Smooth muscle cell (in vitro differentiated cells): ENCODE results near the gene IWS1. TPM values are rescaled to one million over a fixed set of nuclear protein-coding genes. Genes with fewer than 3 reads are reported as not detected.
A peak's percentile ranks its signal among the peaks of the same experiment; 100 is the strongest.

Source experiments
- DNase-seq: peaks from one replicate; lab custom pipeline; 2025; ENCODE audit not compliant: unreplicated experiment; lab: John Stamatoyannopoulos, UW
- H2AFZ ChIP-seq: fragments of 200-600 bp; sonication (generic); 2 replicates; pipeline ENCODE4 v1.6.0; 2016; ENCODE audit warnings: antibody characterized with exemption, low read depth, mild to moderate bottlenecking
- H3F3A ChIP-seq: fragments of 200-600 bp; sonication (generic); 2 replicates; pipeline ENCODE4 v1.6.0; 2017; ENCODE audit warnings: antibody characterized with exemption, low read depth
- H3K27ac ChIP-seq: fragments of 200-600 bp; sonication (generic); 2 replicates; pipeline ENCODE4 v1.5.1; 2016; ENCODE audit warnings: low read depth, mild to moderate bottlenecking
- H3K27me3 ChIP-seq: fragments of 200-600 bp; sonication (generic); 2 replicates; pipeline ENCODE4 v1.6.1; 2016; ENCODE audit warnings: low read depth, mild to moderate bottlenecking
- H3K36me3 ChIP-seq: fragments of 200-600 bp; sonication (generic); 2 replicates; pipeline ENCODE4 v1.5.1; 2016; ENCODE audit warnings: low read depth
- H3K4me1 ChIP-seq: fragments of 200-600 bp; sonication (generic); 2 replicates; pipeline ENCODE4 v1.5.1; 2016; ENCODE audit warnings: low read depth
- H3K4me2 ChIP-seq: fragments of 200-600 bp; sonication (generic); 2 replicates; pipeline ENCODE4 v1.6.0; 2016; ENCODE audit warnings: mild to moderate bottlenecking
- H3K4me3 ChIP-seq: fragments of 200-600 bp; sonication (generic); 2 replicates; pipeline ENCODE4 v1.5.1; 2016; ENCODE audit warnings: mild to moderate bottlenecking
- H3K79me2 ChIP-seq: fragments of 200-600 bp; sonication (generic); 2 replicates; pipeline ENCODE4 v1.6.0; 2016; ENCODE audit warnings: low read depth, mild to moderate bottlenecking
- H3K9ac ChIP-seq: fragments of 200-600 bp; sonication (generic); 2 replicates; pipeline ENCODE4 v1.6.0; 2016; ENCODE audit warnings: low read depth
- H3K9me3 ChIP-seq: fragments of 200-600 bp; sonication (generic); replicated peaks from 2 replicates; pipeline ENCODE4 v1.5.1; 2016; ENCODE audit warnings: low read depth
- H4K20me1 ChIP-seq: fragments of 200-600 bp; sonication (generic); 2 replicates; pipeline ENCODE4 v1.6.0; 2016; ENCODE audit warnings: low read depth
- WGBS: methylation state at CpG from one replicate; pipeline ENCODE4 v1.1.7; 2016; ENCODE audit warnings: low lambda C conversion rate; 5-methylcytosine and 5-hydroxymethylcytosine counted together
- polyA plus RNA-seq: library from polyadenylated mRNA; unstranded; fragments of >200 nt; fragmentation: Nextera tagmentation; extraction: Ambion mirVana; gene quantifications from 2 replicates; pipeline ENCODE4 v1.2.1, GENCODE V29; 2016
- total RNA-seq: library from RNA; depleted of rRNA; stranded (reverse); fragments of >200 nt; gene quantifications from 2 replicates; pipeline ENCODE4 v1.2.3, GENCODE V29; 2014
- TF ChIP-seq, protein P1 (sequence below): fragments of 200-600 bp; sonication (generic); IDR thresholded peaks from 2 replicates; pipeline ENCODE4 v1.5.1; 2017; ENCODE audit warnings: borderline replicate concordance, mild to moderate bottlenecking, antibody characterized with exemption; ENCODE audit not compliant: insufficient read depth, poor library complexity, severe bottlenecking

The IWS1 gene
- total and polyA plus RNA-seq, 2 experiments from 2014 or later, result 31.2 to 36.1 TPM

DNA sequence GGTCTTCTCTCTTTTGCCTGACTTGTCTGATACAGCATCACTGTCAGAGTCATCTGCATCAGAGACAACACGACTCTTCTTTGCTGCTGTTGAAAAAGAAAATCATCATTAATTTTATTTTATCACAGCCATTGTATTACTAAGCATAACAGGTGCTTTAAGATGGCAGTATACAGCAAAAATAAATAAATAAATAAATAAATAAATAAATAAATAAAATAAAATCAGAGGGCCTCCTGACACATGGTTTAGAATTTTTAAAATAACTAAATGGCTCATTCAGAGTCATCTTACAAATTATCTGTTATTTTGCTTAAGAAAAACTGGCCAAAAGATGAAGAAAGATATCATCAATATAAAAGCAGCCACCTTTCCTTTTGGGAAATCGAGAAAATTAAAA, 22.8 kb downstream of the IWS1 start:
- TF ChIP-seq, protein P1, sequence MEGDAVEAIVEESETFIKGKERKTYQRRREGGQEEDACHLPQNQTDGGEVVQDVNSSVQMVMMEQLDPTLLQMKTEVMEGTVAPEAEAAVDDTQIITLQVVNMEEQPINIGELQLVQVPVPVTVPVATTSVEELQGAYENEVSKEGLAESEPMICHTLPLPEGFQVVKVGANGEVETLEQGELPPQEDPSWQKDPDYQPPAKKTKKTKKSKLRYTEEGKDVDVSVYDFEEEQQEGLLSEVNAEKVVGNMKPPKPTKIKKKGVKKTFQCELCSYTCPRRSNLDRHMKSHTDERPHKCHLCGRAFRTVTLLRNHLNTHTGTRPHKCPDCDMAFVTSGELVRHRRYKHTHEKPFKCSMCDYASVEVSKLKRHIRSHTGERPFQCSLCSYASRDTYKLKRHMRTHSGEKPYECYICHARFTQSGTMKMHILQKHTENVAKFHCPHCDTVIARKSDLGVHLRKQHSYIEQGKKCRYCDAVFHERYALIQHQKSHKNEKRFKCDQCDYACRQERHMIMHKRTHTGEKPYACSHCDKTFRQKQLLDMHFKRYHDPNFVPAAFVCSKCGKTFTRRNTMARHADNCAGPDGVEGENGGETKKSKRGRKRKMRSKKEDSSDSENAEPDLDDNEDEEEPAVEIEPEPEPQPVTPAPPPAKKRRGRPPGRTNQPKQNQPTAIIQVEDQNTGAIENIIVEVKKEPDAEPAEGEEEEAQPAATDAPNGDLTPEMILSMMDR, result no peak
- Histone ChIP-seq H3K27me3 (no peaks in the 10 kb centered on the region), H3K9me3 (no peaks in the 10 kb centered on the region), H3K9ac (no peak overlapping the region), H3K4me2 (no peak overlapping the region), H3F3A (peaks cover 20% of the 10 kb centered on the region), H3K4me1 (peaks cover 6% of the 10 kb centered on the region), H3K27ac (peak overlapping the region; percentile 90), H3K4me3 (no peak overlapping the region), H2AFZ (no peak overlapping the region), H4K20me1 (peaks cover 34% of the 10 kb centered on the region), H3K79me2 (peaks cover 51% of the 10 kb centered on the region), H3K36me3 (peaks cover 23% of the 10 kb centered on the region)
- 98% methylated on average over 2 of the region's 2 CpGs for WGBS
- DNase-seq, result no peak

- peak overlapping the region; percentile 39 for H3K27ac ChIP-seq
- H3K27me3 ChIP-seq, result no peaks in the 10 kb centered on the region
- H3K79me2 ChIP-seq, result peaks cover 16% of the 10 kb centered on the region
- no peaks in the 10 kb centered on the region for H3F3A ChIP-seq
- DNase-seq, result no peak
- no peak overlapping the region for H3K4me2 ChIP-seq
- H2AFZ ChIP-seq, result no peak overlapping the region
- H3K9me3 ChIP-seq, result no peaks in the 10 kb centered on the region
- no peak overlapping the region for H3K9ac ChIP-seq
- peaks cover 43% of the 10 kb centered on the region for H3K36me3 ChIP-seq
- WGBS, result 77% methylated on average over 2 of the region's 2 CpGs
- no peaks in the 10 kb centered on the region for H3K4me1 ChIP-seq
- TF ChIP-seq, protein P1, result no peak
- no peaks in the 10 kb centered on the region for H4K20me1 ChIP-seq
- no peak overlapping the region for H3K4me3 ChIP-seq
Measured at GRCh38 chr2:127498386-127498785, 27.9 kb downstream of the IWS1 start.

GRCh38 chr2:127490283-127490682, 36.0 kb downstream of the IWS1 start:
- H3K4me2 ChIP-seq, result no peak overlapping the region
- peaks cover 39% of the 10 kb centered on the region for H3K36me3 ChIP-seq
- H3K27me3 ChIP-seq, result no peaks in the 10 kb centered on the region
- no peak overlapping the region for H3K27ac ChIP-seq
- peaks cover 29% of the 10 kb centered on the region for H4K20me1 ChIP-seq
- H3F3A ChIP-seq, result peaks cover 3% of the 10 kb centered on the region
- H3K9ac ChIP-seq, result no peak overlapping the region
- H3K4me3 ChIP-seq, result no peak overlapping the region
- TF ChIP-seq, protein P1, result no peak
- DNase-seq, result no peak
- WGBS, result 97% methylated on average over 4 of the region's 4 CpGs
- no peaks in the 10 kb centered on the region for H3K79me2 ChIP-seq
- H2AFZ ChIP-seq, result no peak overlapping the region
- H3K9me3 ChIP-seq, result no peaks in the 10 kb centered on the region
- H3K4me1 ChIP-seq, result no peaks in the 10 kb centered on the region
